Astrocyte (in vitro differentiated cells and primary cell): Measurements from ENCODE around the gene SPO11.

ENCODE experiments used
- CTCF ChIP-seq: IDR thresholded peaks from 2 replicates; pipeline ENCODE4 v1.5.1; 2011; ENCODE audit warnings: low read depth, mild to moderate bottlenecking, inconsistent platforms, low read length, moderate library complexity; ENCODE audit not compliant: insufficient read depth
- EZH2 ChIP-seq: IDR thresholded peaks from 2 replicates; pipeline ENCODE4 v1.6.1; 2012; ENCODE audit warnings: mild to moderate bottlenecking, low read length, inconsistent platforms; ENCODE audit not compliant: insufficient read depth

- TF ChIP-seq CTCF (no peak), EZH2 (no peak)
These were observed 49.4 kb upstream of the SPO11 start for GRCh38 chr20:57280221-57280620.
